Fibroblast of villous mesenchyme (primary cell): ENCODE results near the gene THOC7. TPM values are rescaled to one million over a fixed set of nuclear protein-coding genes. Genes with fewer than 3 reads are reported as not detected.

Source experiments
- DNase-seq: peaks from one replicate; pipeline ENCODE4 v3.0.0-alpha.2; 2010; ENCODE audit warnings: low read depth
- H3K4me3 ChIP-seq: 2 replicates; pipeline ENCODE4 v1.5.1; 2011; ENCODE audit warnings: low read depth, mild to moderate bottlenecking, low read length
- CTCF ChIP-seq: IDR thresholded peaks from 2 replicates; pipeline ENCODE4 v1.5.1; 2012; ENCODE audit warnings: low read depth, mild to moderate bottlenecking, low read length; ENCODE audit not compliant: insufficient read depth
- total RNA-seq: library from RNA; depleted of rRNA; stranded (reverse); fragments of >200 nt; gene quantifications from 2 replicates; pipeline ENCODE4 v1.2.3, GENCODE V29; 2012

THOC7 gene
- total RNA-seq, 1 donor, result 47.9 TPM

- DNase-seq, result no peak
- H3K4me3 ChIP-seq, result no peak overlapping the region
- no peak for TF ChIP-seq CTCF
Observed at GRCh38 chr3:63878394-63879060, 14.9 kb upstream of the THOC7 start.

- DNase-seq, result no peak
- TF ChIP-seq CTCF, result no peak
- no peak overlapping the region for H3K4me3 ChIP-seq
Observed at GRCh38 chr3:63877737-63878393, 14.3 kb upstream of the THOC7 start.

GRCh38 chr3:63876260-63876659, 12.7 kb upstream of the THOC7 start:
- no peak overlapping the region for H3K4me3 ChIP-seq
- DNase-seq, result peak; percentile 71
- no peak for TF ChIP-seq CTCF

GRCh38 chr3:63875510-63875909, 11.9 kb upstream of the THOC7 start:
- no peak overlapping the region for H3K4me3 ChIP-seq
- no peak for TF ChIP-seq CTCF
- no peak for DNase-seq

GRCh38 chr3:63874769-63875168, 11.2 kb upstream of the THOC7 start:
- no peak for TF ChIP-seq CTCF
- DNase-seq, result no peak
- H3K4me3 ChIP-seq, result no peak overlapping the region

- no peak overlapping the region for H3K4me3 ChIP-seq
- peak; percentile 74 for DNase-seq
- TF ChIP-seq CTCF, result no peak
Observed at GRCh38 chr3:63872135-63872924, 8.7 kb upstream of the THOC7 start.
